VCaP (cell line): Measurements from ENCODE around the gene CD1B.
"Not testable (repeated sequence)": the region's sequence is repeated elsewhere in the genome, so short reads cannot be mapped to it uniquely, and the experiment has no call there.

Experiments
- H3K27ac ChIP-seq: fragments of 450-650 bp; 2 replicates; pipeline ENCODE4 v1.5.1; 2017
- TF ChIP-seq, protein P1 (sequence below): fragments of 450-650 bp; conservative IDR thresholded peaks from 2 replicates; pipeline ENCODE4 v1.5.1; 2017; ENCODE audit warnings: mild to moderate bottlenecking, moderate library complexity

Gene CD1B

GRCh38 chr1:158286941-158287346 is 44.4 kb downstream of the CD1B start:
- TF ChIP-seq, protein P1, sequence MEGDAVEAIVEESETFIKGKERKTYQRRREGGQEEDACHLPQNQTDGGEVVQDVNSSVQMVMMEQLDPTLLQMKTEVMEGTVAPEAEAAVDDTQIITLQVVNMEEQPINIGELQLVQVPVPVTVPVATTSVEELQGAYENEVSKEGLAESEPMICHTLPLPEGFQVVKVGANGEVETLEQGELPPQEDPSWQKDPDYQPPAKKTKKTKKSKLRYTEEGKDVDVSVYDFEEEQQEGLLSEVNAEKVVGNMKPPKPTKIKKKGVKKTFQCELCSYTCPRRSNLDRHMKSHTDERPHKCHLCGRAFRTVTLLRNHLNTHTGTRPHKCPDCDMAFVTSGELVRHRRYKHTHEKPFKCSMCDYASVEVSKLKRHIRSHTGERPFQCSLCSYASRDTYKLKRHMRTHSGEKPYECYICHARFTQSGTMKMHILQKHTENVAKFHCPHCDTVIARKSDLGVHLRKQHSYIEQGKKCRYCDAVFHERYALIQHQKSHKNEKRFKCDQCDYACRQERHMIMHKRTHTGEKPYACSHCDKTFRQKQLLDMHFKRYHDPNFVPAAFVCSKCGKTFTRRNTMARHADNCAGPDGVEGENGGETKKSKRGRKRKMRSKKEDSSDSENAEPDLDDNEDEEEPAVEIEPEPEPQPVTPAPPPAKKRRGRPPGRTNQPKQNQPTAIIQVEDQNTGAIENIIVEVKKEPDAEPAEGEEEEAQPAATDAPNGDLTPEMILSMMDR = no peak
- H3K27ac ChIP-seq = no peak overlapping the region

GRCh38 chr1:158286487-158286886 is 44.8 kb downstream of the CD1B start:
- no peak overlapping the region for H3K27ac ChIP-seq
- TF ChIP-seq, protein P1 = no peak

DNA sequence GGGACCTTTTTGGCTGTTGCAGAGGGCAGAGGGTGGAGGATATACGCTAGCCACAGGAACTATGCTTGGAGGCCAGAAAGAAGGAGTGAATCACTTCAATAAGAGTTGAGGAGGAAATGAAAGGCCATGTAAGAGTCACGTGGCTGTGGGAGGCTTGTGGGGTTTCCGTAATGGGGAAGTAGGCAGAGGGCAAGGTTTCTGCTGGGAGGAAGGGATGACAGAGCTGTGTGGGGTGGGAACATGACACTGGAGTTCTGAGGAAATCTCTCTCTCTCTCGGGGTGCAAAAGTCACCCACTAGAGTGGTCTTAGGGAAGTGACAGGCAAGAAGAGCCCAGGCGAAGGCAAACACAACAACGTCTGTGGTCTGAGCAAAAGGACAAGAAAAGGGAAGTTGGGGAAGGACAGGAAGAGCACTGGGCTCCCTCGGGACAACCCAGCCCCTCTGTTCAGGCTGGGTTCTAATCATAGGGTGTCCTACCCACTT is 45.5 kb downstream of the CD1B start:
- H3K27ac ChIP-seq = no peak overlapping the region
- TF ChIP-seq, protein P1 = no peak

GRCh38 chr1:158283965-158284364 is 47.4 kb downstream of the CD1B start:
- TF ChIP-seq, protein P1 = no peak
- H3K27ac ChIP-seq = no peak overlapping the region

- not testable (repeated sequence) for H3K27ac ChIP-seq
Measured at GRCh38 chr1:158282421-158282820, 48.9 kb downstream of the CD1B start.
